Keratinocyte (primary cell): ENCODE results near the gene TLR4. TPM values are rescaled to one million over a fixed set of nuclear protein-coding genes. Genes with fewer than 3 reads are reported as not detected.

Experiments used
- DNase-seq: peaks from one replicate; pipeline ENCODE4 v3.0.0-alpha.2; 2011; ENCODE audit warnings: low read depth, missing footprints, low spot score
- FAIRE-seq: peaks from 2 replicates; lab custom pipeline; 2011; peaks lifted over from hg19 to GRCh38; lab: Jason Lieb, UNC
- H2AFZ ChIP-seq: 2 replicates; pipeline ENCODE4 v1.6.0; 2012; ENCODE audit warnings: low read length, control low read depth, inconsistent platforms; ENCODE audit not compliant: control insufficient read depth
- H3K27ac ChIP-seq: 2 replicates; pipeline ENCODE4 v1.5.1; 2011; ENCODE audit warnings: low read length; ENCODE audit not compliant: control insufficient read depth, insufficient read depth
- H3K27me3 ChIP-seq: 3 replicates; pipeline ENCODE4 v1.6.0; 2011; ENCODE audit warnings: low read length; ENCODE audit not compliant: control insufficient read depth, insufficient read depth; ENCODE audit errors: extremely low read depth
- H3K36me3 ChIP-seq, 2 experiments: 2 replicates in 1 of 2; 3 replicates in 1 of 2; pipeline ENCODE4 v1.5.1; 2011; ENCODE audit warnings: low read length in 2 of 2, mild to moderate bottlenecking in 1 of 2; ENCODE audit not compliant: control insufficient read depth in 2 of 2, insufficient read depth in 2 of 2; ENCODE audit errors: extremely low read depth in 1 of 2
- H3K4me1 ChIP-seq: 3 replicates; pipeline ENCODE4 v1.5.1; 2011; ENCODE audit warnings: low read length; ENCODE audit not compliant: control insufficient read depth, insufficient read depth; ENCODE audit errors: extremely low read depth
- H3K4me2 ChIP-seq: 3 replicates; pipeline ENCODE4 v1.6.0; 2011; ENCODE audit warnings: low read depth, low read length; ENCODE audit not compliant: control insufficient read depth, insufficient read depth; ENCODE audit errors: extremely low read depth
- H3K4me3 ChIP-seq, 3 experiments: fragments of 200-600 bp in 1 of 3; sonication (generic) in 1 of 3; 2 replicates in 2 of 3; 3 replicates in 1 of 3; pipeline ENCODE4 v1.5.1; 2011 to 2016; ENCODE audit warnings: low read length in 3 of 3, mild to moderate bottlenecking in 3 of 3, control low read depth in 2 of 3, inconsistent platforms in 1 of 3, low read depth in 1 of 3, mixed read lengths in 1 of 3, mixed run types in 1 of 3, moderate library complexity in 1 of 3; ENCODE audit not compliant: control insufficient read depth in 2 of 3, insufficient read depth in 2 of 3; ENCODE audit errors: extremely low read depth in 1 of 3
- H3K79me2 ChIP-seq: 2 replicates; pipeline ENCODE4 v1.6.0; 2012; ENCODE audit warnings: low read length; ENCODE audit not compliant: control insufficient read depth, insufficient read depth
- H3K9ac ChIP-seq: 3 replicates; pipeline ENCODE4 v1.6.0; 2011; ENCODE audit warnings: low read length; ENCODE audit not compliant: control insufficient read depth, insufficient read depth; ENCODE audit errors: extremely low read depth
- H3K9me1 ChIP-seq: 3 replicates; pipeline ENCODE4 v1.6.0; 2011; ENCODE audit warnings: low read length; ENCODE audit not compliant: control insufficient read depth, insufficient read depth; ENCODE audit errors: extremely low read depth
- H3K9me3 ChIP-seq: 2 replicates; pipeline ENCODE4 v1.5.1; 2012; ENCODE audit warnings: low read depth, low read length; ENCODE audit not compliant: control insufficient read depth
- H4K20me1 ChIP-seq: 3 replicates; pipeline ENCODE4 v1.6.0; 2011; ENCODE audit warnings: low read length; ENCODE audit not compliant: control insufficient read depth, insufficient read depth; ENCODE audit errors: extremely low read depth
- EZH2 ChIP-seq: IDR thresholded peaks from one replicate; pipeline ENCODE4 v1.6.1; 2012; ENCODE audit warnings: inconsistent platforms, mild to moderate bottlenecking, low read length, moderate library complexity
- dilution Hi-C: fragments of 300-500 bp; cut with MboI; formaldehyde crosslinking; loops from one replicate; pipeline ENCODE4 v1.7.0; 2020; ENCODE audit warnings: low sequenced_read_pairs; ENCODE audit not compliant: extremely low pct_ligation_motif_present
- polyA plus RNA-seq, 5 experiments: library from polyadenylated mRNA; depleted of rRNA in 3 of 5; stranded (reverse) in 3 of 5; stranded (forward) in 1 of 5; unstranded in 1 of 5; fragments of >200 nt; gene quantifications; 1 replicate in 1 of 5; 2 replicates in 3 of 5; 3 replicates in 1 of 5; pipeline versions ENCODE4 v1.2.1 to v1.2.3, GENCODE V29; 2011 to 2012; ENCODE audit warnings: missing spikeins in 2 of 5, low read depth in 1 of 5, low replicate concordance in 1 of 5
- TF ChIP-seq, protein P1 (sequence below), 3 experiments: IDR thresholded peaks in 1 of 3; conservative IDR thresholded peaks in 1 of 3; optimal IDR thresholded peaks in 1 of 3; 2 replicates in 2 of 3; 3 replicates in 1 of 3; pipeline versions ENCODE3 to v1.5.1; 2011; ENCODE audit warnings: low read length in 3 of 3, mild to moderate bottlenecking in 3 of 3, moderate library complexity in 2 of 3, control low read depth in 1 of 3, inconsistent platforms in 1 of 3; ENCODE audit not compliant: insufficient read depth in 2 of 3; ENCODE audit errors: extremely low read depth in 1 of 3

The TLR4 gene
- polyA plus RNA-seq, 1 donor (not counting 4 experiments of a cell fraction or from before 2014, with no cell fraction given) = 0.09 TPM

DNA sequence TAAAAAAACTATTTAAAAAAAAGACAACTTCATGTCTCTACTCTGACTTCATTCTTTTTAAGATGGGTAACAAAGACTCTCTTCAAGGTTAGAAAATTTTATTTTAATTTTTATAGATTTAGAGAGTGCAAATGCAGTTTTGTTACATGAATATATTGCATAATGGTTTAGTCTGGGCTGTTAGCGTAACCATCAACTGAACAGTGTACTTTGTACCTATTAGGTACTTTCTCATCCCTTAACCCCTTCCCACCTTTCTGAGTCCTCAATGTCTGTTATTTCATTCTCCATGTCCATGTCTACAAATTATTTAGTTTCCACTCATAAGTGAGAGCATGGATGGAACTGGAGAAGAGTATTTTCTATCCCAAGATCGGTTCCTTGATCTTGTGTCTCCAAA is 16.8 kb downstream of the TLR4 start:
- H3K4me3 ChIP-seq = no peak overlapping the region
- no peak for TF ChIP-seq EZH2
- TF ChIP-seq, protein P1, sequence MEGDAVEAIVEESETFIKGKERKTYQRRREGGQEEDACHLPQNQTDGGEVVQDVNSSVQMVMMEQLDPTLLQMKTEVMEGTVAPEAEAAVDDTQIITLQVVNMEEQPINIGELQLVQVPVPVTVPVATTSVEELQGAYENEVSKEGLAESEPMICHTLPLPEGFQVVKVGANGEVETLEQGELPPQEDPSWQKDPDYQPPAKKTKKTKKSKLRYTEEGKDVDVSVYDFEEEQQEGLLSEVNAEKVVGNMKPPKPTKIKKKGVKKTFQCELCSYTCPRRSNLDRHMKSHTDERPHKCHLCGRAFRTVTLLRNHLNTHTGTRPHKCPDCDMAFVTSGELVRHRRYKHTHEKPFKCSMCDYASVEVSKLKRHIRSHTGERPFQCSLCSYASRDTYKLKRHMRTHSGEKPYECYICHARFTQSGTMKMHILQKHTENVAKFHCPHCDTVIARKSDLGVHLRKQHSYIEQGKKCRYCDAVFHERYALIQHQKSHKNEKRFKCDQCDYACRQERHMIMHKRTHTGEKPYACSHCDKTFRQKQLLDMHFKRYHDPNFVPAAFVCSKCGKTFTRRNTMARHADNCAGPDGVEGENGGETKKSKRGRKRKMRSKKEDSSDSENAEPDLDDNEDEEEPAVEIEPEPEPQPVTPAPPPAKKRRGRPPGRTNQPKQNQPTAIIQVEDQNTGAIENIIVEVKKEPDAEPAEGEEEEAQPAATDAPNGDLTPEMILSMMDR (optimal IDR thresholded peaks at IDR 0.05 in 1 of 3, IDR thresholded peaks at IDR 0.05 in 1 of 3, conservative IDR thresholded peaks at IDR 0.05 in 1 of 3; ENCODE audit: extremely low read depth in 1 of 3, insufficient read depth in 2 of 3, low read length in 3 of 3) = no peak
- no peak overlapping the region for H3K4me2 ChIP-seq
- no peaks in the 10 kb centered on the region for H4K20me1 ChIP-seq
- H3K9ac ChIP-seq = no peak overlapping the region
- H3K27me3 ChIP-seq = no peaks in the 10 kb centered on the region
- H2AFZ ChIP-seq = no peak overlapping the region
- no peaks in the 10 kb centered on the region for H3K9me1 ChIP-seq
- no peaks in the 10 kb centered on the region for H3K36me3 ChIP-seq
- no peaks in the 10 kb centered on the region for H3K79me2 ChIP-seq
- no peak overlapping the region for H3K27ac ChIP-seq
- FAIRE-seq = no peak
- no peaks in the 10 kb centered on the region for H3K9me3 ChIP-seq
- dilution Hi-C loops = no loop called here
- no peak for DNase-seq
- H3K4me1 ChIP-seq = no peaks in the 10 kb centered on the region

DNA sequence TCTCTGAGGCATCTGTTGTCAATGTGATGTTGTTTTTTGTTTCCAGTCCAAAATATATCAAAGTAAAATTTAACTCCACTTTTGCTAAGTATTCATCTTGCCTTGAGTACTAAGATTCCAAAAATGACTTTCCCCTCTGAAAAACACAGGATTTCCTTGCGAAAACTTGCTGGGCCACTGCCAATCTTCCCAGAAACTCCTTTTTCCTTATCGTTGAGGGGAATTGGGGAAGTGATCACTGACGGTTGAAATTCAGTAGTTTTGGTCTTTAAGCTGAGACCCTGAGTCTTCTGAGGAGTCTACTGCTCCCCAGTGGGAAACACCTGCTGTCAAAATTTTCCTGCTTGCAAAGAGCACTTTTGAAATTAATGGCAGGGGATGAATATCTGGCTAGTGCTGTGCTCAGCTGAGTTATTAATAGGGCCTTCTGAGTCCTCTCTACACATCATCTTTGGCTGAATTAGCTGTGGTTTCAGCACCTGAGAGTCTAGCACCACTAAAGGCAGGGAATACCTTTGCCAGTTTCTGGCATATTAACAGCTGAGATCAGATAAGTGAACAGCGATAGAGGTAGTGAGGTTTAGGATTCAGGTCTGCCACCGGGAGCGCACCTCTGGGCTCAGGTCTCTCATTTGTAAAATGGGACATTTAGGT is 18.0 kb downstream of the TLR4 start:
- Histone ChIP-seq H3K4me3 (no peak overlapping the region), H3K79me2 (no peaks in the 10 kb centered on the region), H4K20me1 (no peaks in the 10 kb centered on the region), H3K27me3 (no peaks in the 10 kb centered on the region), H3K4me2 (no peak overlapping the region), H3K9me1 (no peaks in the 10 kb centered on the region), H3K27ac (no peak overlapping the region), H3K9me3 (no peaks in the 10 kb centered on the region), H3K4me1 (no peaks in the 10 kb centered on the region), H3K36me3 (no peaks in the 10 kb centered on the region), H2AFZ (no peak overlapping the region), H3K9ac (no peak overlapping the region)
- dilution Hi-C loops = no loop called here
- FAIRE-seq (no peak), DNase-seq (no peak)
- TF ChIP-seq, protein P1 (optimal IDR thresholded peaks at IDR 0.05 in 1 of 3, IDR thresholded peaks at IDR 0.05 in 1 of 3, conservative IDR thresholded peaks at IDR 0.05 in 1 of 3; ENCODE audit: extremely low read depth in 1 of 3, insufficient read depth in 2 of 3, low read length in 3 of 3) = no peak
- no peak for TF ChIP-seq EZH2
